Measurements from ENCODE around the gene L3MBTL1.
"Not testable (repeated sequence)": the region's sequence is repeated elsewhere in the genome, so short reads cannot be mapped to it uniquely, and the experiment has no call there.

L3MBTL1 gene

GRCh38 chr20:43586641-43587040 is 79.1 kb downstream of the L3MBTL1 start:
- DNase-seq (ENCODE audit: low spot score) (no peak), FAIRE-seq (no peak)

GRCh38 chr20:43588526-43588925 is 81.0 kb downstream of the L3MBTL1 start:
- DNase-seq (ENCODE audit: low spot score); FAIRE-seq: not testable (repeated sequence)

GRCh38 chr20:43590036-43590391 is 82.5 kb downstream of the L3MBTL1 start:
- FAIRE-seq (no peak), DNase-seq (ENCODE audit: low spot score) (peak; percentile 41)

- DNase-seq (ENCODE audit: low spot score) (peak; percentile 100), FAIRE-seq (peak; percentile 96)
These were observed 83.2 kb downstream of the L3MBTL1 start, which contains the start of gene IFT52 for GRCh38 chr20:43590392-43591303. IFT52 (plus strand) TSS chr20:43590937; CDS start chr20:43594699, 3,762 bp downstream.

All from urothelium cell line (cell line).